ENCODE measurements around the gene XRCC3. TPM values are rescaled to one million over a fixed set of nuclear protein-coding genes. Genes with fewer than 3 reads are reported as not detected.

Gene XRCC3
- polyA plus RNA-seq, 3 donors: 0.66 to 8.1 (median 2.0) TPM

DNA sequence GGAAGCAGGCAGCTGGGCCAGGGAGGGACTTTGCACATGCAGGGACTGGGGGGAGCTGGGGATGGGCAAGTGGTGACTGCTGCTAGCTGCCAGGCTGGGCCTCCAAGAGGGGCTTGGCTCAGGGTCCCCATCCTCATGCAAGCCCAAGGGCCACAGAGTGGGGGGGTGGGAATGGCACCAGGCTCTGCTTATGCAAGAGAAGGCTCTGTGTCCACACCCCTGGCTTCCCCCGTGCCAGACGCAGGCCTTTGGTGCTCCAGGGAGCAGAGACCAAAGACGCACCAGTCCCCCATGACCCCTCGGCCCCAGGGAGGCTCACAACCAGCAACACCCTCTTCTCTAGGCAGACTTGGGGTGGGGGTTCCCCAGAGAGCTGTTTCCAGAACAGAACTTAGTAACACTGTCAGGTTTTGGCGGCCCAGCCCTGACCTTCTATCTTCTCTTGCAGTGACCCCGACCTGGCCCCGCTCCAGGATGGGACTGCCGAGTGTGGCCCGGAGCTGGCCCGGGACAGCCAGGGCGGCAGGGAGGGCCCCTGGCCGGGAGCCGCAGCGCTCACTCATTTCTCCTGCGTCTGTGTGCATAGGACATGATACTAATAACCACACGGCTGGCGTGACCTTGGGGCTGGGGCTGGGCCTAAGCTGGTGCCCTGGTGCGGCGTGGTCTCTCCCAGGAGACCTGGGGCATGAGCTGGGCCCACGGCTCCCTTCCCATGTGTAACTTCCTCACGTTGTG, 14.3 kb downstream of the XRCC3 start:
- H3K4me1 ChIP-seq (ENCODE audit: control insufficient read depth in 1 of 2, insufficient read depth in 2 of 2, low read length in 2 of 2): peaks cover 5 to 9% of the 10 kb centered on the region in 2 donors
- intact Hi-C loops (cut with micrococcal nuclease): no loop called here
- no peak overlapping the region for H3K4me2 ChIP-seq (replicated peaks; ENCODE audit: extremely low read depth, low read length, poor library complexity, severe bottlenecking)
- DNase-seq: no peak
- TF ChIP-seq, protein P1, sequence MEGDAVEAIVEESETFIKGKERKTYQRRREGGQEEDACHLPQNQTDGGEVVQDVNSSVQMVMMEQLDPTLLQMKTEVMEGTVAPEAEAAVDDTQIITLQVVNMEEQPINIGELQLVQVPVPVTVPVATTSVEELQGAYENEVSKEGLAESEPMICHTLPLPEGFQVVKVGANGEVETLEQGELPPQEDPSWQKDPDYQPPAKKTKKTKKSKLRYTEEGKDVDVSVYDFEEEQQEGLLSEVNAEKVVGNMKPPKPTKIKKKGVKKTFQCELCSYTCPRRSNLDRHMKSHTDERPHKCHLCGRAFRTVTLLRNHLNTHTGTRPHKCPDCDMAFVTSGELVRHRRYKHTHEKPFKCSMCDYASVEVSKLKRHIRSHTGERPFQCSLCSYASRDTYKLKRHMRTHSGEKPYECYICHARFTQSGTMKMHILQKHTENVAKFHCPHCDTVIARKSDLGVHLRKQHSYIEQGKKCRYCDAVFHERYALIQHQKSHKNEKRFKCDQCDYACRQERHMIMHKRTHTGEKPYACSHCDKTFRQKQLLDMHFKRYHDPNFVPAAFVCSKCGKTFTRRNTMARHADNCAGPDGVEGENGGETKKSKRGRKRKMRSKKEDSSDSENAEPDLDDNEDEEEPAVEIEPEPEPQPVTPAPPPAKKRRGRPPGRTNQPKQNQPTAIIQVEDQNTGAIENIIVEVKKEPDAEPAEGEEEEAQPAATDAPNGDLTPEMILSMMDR (IDR thresholded peaks at IDR 0.05): no peak
- H3K79me2 ChIP-seq (ENCODE audit: insufficient read depth, low read length): peaks cover 7% of the 10 kb centered on the region
- Mint-ChIP-seq H3K27ac (peak overlapping the region in 2 of 7 donors; percentile 6 to 26), H3K27me3 (ENCODE audit: low read depth in 3 of 3) (peaks cover 0 to 4% (median 1%) of the 10 kb centered on the region in 3 donors), H3K4me3 (no peak overlapping the region), H3K36me3 (peaks cover 32 to 83% of the 10 kb centered on the region in 2 donors), H3K4me1 (peaks cover 38% of the 10 kb centered on the region), H3K9me3 (no peaks in the 10 kb centered on the region)
- peaks cover 57% of the 10 kb centered on the region for H4K20me1 ChIP-seq (ENCODE audit: insufficient read depth, low read length)
- H3K27me3 ChIP-seq (ENCODE audit: control insufficient read depth in 2 of 2, insufficient read depth in 2 of 2, low read length in 2 of 2): no peaks in the 10 kb centered on the region
- no peak overlapping the region for H3K4me3 ChIP-seq (replicated peaks in 1 of 3; ENCODE audit: low read depth in 2 of 3, low read length in 3 of 3)
- no peak overlapping the region for H2AFZ ChIP-seq (ENCODE audit: insufficient read depth, low read depth, low read length, poor library complexity, severe bottlenecking)
- H3K9me3 ChIP-seq (replicated peaks in 1 of 2; ENCODE audit: control insufficient read depth in 1 of 2, insufficient read depth in 1 of 2, low read length in 2 of 2): no peaks in the 10 kb centered on the region
- no peak overlapping the region for H3K9ac ChIP-seq (ENCODE audit: insufficient read depth, low read length, poor library complexity, severe bottlenecking)
- no peak overlapping the region for H3K27ac ChIP-seq (ENCODE audit: low read depth in 1 of 2, low read length in 2 of 2)
- H3K36me3 ChIP-seq (replicated peaks in 1 of 2; ENCODE audit: control insufficient read depth in 1 of 2, insufficient read depth in 2 of 2, low read length in 2 of 2): peaks cover 61 to 82% of the 10 kb centered on the region in 2 donors
- WGBS (ENCODE audit: insufficient coverage): 93% methylated on average over 16 of the region's 21 CpGs

DNA sequence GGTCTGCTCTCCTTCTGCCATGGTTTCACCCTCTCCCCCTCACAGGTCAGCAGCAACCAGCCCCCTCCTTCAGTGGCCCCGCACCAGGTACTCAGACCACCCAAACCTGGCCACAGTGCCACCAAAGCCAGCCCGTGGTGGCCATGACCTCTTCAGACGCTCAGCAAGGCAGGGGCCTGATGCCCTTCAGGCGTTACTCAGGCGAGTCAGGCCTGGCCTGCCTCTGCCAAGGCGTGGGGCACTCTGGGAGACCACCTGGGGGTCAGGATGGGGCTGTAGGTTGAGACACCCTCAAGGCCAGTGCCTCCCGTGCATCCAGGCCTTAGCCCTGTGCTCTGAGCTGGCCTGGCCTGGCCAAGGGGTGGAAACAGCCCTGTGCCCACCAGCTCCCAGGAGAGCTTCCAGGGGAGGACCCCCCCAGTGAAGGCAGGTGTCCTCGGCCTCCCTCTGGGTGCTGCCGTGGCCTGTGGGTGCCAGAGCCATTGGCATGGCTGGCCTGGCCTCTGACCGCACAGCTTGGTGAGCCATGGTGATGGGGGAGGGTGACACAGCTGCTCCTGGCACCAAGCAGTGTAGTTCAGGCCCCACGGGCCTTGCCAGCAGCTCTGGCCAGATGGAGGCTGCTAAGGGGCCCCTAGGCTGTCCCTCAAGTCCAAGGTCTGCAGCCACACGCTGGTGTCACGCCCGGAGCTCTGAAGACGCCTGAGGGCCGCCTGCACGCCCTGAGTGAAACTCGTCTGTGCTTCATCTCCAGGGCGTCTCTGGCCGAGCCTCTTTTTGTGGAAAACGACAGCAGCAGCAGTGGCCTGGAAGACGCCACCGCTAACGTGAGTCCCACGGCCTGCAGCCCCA, 15.1 kb downstream of the XRCC3 start:
- H3K36me3 Mint-ChIP-seq: peaks cover 32 to 84% of the 10 kb centered on the region in 2 donors
- no peaks in the 10 kb centered on the region for H3K27me3 ChIP-seq (ENCODE audit: control insufficient read depth in 2 of 2, insufficient read depth in 2 of 2, low read length in 2 of 2)
- peaks cover 0 to 4% (median 1%) of the 10 kb centered on the region in 3 donors for H3K27me3 Mint-ChIP-seq (ENCODE audit: low read depth in 3 of 3)
- H3K27ac ChIP-seq (ENCODE audit: low read depth in 1 of 2, low read length in 2 of 2): no peak overlapping the region
- peaks cover 5 to 9% of the 10 kb centered on the region in 2 donors for H3K4me1 ChIP-seq (ENCODE audit: control insufficient read depth in 1 of 2, insufficient read depth in 2 of 2, low read length in 2 of 2)
- peaks cover 41% of the 10 kb centered on the region for H3K4me1 Mint-ChIP-seq
- H3K36me3 ChIP-seq (replicated peaks in 1 of 2; ENCODE audit: control insufficient read depth in 1 of 2, insufficient read depth in 2 of 2, low read length in 2 of 2): peaks cover 63 to 81% of the 10 kb centered on the region in 2 donors
- intact Hi-C loops (cut with micrococcal nuclease): no loop called here
- 93% methylated on average over 23 of the region's 25 CpGs for WGBS (ENCODE audit: insufficient coverage)
- H3K9ac ChIP-seq (ENCODE audit: insufficient read depth, low read length, poor library complexity, severe bottlenecking): no peak overlapping the region
- no peaks in the 10 kb centered on the region for H3K9me3 ChIP-seq (replicated peaks in 1 of 2; ENCODE audit: control insufficient read depth in 1 of 2, insufficient read depth in 1 of 2, low read length in 2 of 2)
- H4K20me1 ChIP-seq (ENCODE audit: insufficient read depth, low read length): peaks cover 64% of the 10 kb centered on the region
- peak overlapping the region in 2 of 7 donors; percentile 6 to 42 for H3K27ac Mint-ChIP-seq
- H3K4me3 Mint-ChIP-seq: no peak overlapping the region
- no peak overlapping the region for H3K4me2 ChIP-seq (replicated peaks; ENCODE audit: extremely low read depth, low read length, poor library complexity, severe bottlenecking)
- peaks cover 7% of the 10 kb centered on the region for H3K79me2 ChIP-seq (ENCODE audit: insufficient read depth, low read length)
- H2AFZ ChIP-seq (ENCODE audit: insufficient read depth, low read depth, low read length, poor library complexity, severe bottlenecking): no peak overlapping the region
- DNase-seq: no peak
- TF ChIP-seq, protein P1 (IDR thresholded peaks at IDR 0.05): no peak
- no peaks in the 10 kb centered on the region for H3K9me3 Mint-ChIP-seq
- H3K4me3 ChIP-seq (replicated peaks in 1 of 3; ENCODE audit: low read depth in 2 of 3, low read length in 3 of 3): no peak overlapping the region
